Suppressor macrophage (primary cell): ENCODE results near the gene MPO.

Source experiments
- DNase-seq, 4 experiments: peaks; one replicate each; pipeline ENCODE4 v3.0.0-alpha.2; 2020 to 2022

The MPO gene

GRCh38 chr17:58263773-58264172 lies 17.0 kb downstream of the MPO start:
- no peak for DNase-seq

GRCh38 chr17:58262149-58262548 lies 18.6 kb downstream of the MPO start:
- no peak for DNase-seq

- DNase-seq = no peak
Measured at GRCh38 chr17:58254803-58255202, 25.9 kb downstream of the MPO start.

GRCh38 chr17:58253082-58253481 lies 27.7 kb downstream of the MPO start:
- DNase-seq = no peak

GRCh38 chr17:58252141-58252540 lies 28.6 kb downstream of the MPO start:
- DNase-seq = no peak

- DNase-seq = no peak
Measured at GRCh38 chr17:58250344-58251011, 30.3 kb downstream of the MPO start.

GRCh38 chr17:58249270-58250133 lies 31.2 kb downstream of the MPO start:
- DNase-seq = peak; percentile 63 to 81 (median 78)

GRCh38 chr17:58248955-58249269 lies 31.8 kb downstream of the MPO start:
- no peak for DNase-seq

GRCh38 chr17:58247511-58248363 lies 33.0 kb downstream of the MPO start:
- peak in 3 of 4 experiments; percentile 25 to 48 (median 34) for DNase-seq

- no peak for DNase-seq
Measured at GRCh38 chr17:58246781-58247180, 34.0 kb downstream of the MPO start.

- DNase-seq = no peak
Measured at GRCh38 chr17:58246104-58246740, 34.5 kb downstream of the MPO start.

GRCh38 chr17:58245428-58246103 lies 35.2 kb downstream of the MPO start:
- no peak for DNase-seq

- no peak for DNase-seq
Measured at GRCh38 chr17:58244963-58245362, 35.8 kb downstream of the MPO start.

GRCh38 chr17:58242171-58242784 lies 38.5 kb downstream of the MPO start:
- no peak for DNase-seq

- DNase-seq = no peak
Measured at GRCh38 chr17:58239987-58240386, 40.7 kb downstream of the MPO start.

GRCh38 chr17:58238147-58238634 lies 42.5 kb downstream of the MPO start, which contains the start of gene LPO:
Gene LPO (plus strand): TSS chr17:58238584. CDS start chr17:58242980, 4,396 bp downstream.
- DNase-seq = no peak

GRCh38 chr17:58236394-58236793 lies 44.3 kb downstream of the MPO start:
- DNase-seq = no peak

GRCh38 chr17:58235821-58236220 lies 44.9 kb downstream of the MPO start:
- DNase-seq = no peak

- no peak for DNase-seq
Measured at GRCh38 chr17:58234512-58234911, 46.2 kb downstream of the MPO start.

- DNase-seq = peak; percentile 24 to 56 (median 42)
Measured at GRCh38 chr17:58233543-58233942, 47.2 kb downstream of the MPO start.

- peak; percentile 93 to 99 (median 94) for DNase-seq
Measured at GRCh38 chr17:58232707-58233156, 48.0 kb downstream of the MPO start.
